Esophagus mucosa (tissue), 1 donor: Measurements from ENCODE around the gene CIZ1. TPM values are rescaled to one million over a fixed set of nuclear protein-coding genes. Genes with fewer than 3 reads are reported as not detected.
A peak's percentile ranks its signal among the peaks of the same experiment; 100 is the strongest.

Source experiments
- ATAC-seq: fragments of 200-7000 bp; cut with Tn5 transposase; one replicate; pipeline ENCODE4 v1.9.1; 2020
- total RNA-seq: library from RNA; stranded (reverse); gene quantifications from one replicate; pipeline ENCODE4 v1.2.4, GENCODE V29; 2023
- donor health status: DM: yes; HTN: yes; CAD: no.

The CIZ1 gene
- total RNA-seq, 1 donor from 2014 or later = 85.2 TPM

DNA sequence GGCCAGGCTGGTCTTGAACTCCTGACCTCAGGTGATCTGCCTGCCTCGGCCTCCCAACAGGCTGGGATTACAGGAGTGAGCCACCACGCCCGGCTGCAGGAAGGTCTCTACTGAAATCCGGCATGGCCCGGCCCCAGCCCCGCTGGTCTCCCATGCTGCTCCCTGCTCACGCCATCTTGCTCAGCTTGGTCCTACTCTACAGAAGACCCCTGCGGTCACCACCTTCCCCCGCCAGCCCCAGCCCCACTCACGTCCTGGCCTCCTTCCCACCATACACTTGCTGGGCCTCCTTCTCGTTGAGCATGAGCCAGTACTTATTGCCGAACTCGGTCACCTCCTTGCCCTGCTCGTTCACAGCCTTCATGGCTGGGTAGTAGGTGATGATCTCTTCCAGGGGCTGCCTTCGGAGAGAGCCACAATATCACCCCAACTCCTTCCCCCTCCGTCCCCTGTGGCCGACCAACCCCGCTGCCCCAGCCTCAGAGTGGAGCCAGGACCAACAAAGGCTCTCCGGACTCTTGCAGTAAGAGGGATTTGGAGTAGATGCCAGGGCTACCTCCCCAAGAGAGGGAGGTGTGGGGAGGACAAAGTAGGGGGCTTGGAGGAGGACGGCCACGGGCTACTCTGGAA, 67.8 kb downstream of the CIZ1 start:
- ATAC-seq = no peak

DNA sequence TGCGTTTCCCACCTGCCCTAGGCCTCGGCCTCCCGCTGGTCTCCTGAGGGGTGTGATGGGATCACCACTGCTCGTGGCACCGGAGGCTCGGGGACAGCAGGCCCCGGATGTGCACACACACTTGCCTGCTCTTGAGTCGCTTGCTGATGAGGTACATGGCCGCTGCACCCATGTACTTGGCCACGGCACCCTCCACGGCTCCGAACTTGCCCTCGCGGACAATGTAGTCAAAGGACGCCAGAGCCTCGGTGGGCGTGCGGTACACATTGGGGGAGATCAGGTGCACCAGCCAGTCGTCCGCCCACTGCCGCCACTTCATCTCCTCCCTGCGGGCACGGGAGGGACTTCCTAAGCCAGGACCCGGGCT, 68.6 kb downstream of the CIZ1 start:
- no peak for ATAC-seq

DNA sequence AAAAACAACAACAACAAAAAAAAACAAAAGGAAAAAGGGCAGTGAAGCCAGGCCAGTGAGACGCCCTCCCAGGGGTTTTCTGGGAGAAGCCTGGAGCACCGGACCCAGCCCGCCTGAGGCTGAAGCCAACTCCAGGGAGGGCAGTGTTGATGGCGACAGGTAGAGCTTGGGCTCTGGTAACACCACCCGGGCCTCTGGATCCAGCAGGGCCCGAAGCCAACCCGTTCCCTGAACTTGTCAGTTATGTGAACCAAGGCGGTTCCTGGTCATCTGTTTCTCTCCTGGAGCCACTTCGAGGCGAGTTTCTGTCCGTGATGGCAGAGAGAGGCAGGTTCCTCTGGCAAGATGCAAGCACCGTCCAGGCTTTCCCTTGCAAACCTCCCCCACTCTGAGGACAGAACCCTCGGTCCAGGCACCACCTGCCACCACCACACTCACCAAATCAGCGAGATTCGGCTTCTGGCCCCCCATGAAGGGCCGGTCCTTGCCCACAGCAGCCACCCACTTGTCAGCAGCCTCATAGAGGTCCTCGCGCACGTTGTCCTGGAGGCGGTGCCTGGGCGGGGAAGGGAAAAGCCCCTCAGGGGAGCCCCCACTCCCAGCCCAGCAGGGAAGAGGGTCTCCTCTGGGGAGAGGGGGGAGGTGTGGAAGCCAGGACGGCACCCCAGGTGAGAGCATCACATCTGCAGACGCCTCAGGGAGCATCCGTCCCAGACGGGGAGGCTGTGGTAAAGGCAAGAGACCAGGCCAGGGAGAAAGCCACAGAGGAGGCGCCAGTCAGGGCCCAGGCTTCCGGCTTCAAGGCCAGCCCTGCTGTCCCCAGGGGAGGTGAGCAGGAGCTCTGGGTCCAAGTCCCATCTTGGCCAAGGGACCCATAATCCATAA, 69.2 kb downstream of the CIZ1 start:
- no peak for ATAC-seq

DNA sequence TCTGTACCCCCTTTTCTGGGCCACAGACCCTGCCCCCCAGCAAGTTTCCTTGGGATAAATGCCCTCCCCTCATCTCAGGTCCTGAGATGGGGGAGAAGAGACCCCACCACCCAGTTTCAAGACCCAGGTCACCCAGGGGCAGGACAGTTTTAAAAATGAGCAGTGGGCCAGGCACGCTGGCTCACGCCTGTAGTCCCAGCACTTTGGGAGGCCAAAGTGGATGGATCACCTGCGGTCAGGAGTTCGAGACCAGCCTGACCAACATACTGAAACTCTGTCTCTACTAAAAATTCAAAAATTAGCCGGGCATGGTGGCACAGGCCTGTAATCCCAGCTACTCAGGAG, 69.9 kb downstream of the CIZ1 start:
- ATAC-seq = no peak

DNA sequence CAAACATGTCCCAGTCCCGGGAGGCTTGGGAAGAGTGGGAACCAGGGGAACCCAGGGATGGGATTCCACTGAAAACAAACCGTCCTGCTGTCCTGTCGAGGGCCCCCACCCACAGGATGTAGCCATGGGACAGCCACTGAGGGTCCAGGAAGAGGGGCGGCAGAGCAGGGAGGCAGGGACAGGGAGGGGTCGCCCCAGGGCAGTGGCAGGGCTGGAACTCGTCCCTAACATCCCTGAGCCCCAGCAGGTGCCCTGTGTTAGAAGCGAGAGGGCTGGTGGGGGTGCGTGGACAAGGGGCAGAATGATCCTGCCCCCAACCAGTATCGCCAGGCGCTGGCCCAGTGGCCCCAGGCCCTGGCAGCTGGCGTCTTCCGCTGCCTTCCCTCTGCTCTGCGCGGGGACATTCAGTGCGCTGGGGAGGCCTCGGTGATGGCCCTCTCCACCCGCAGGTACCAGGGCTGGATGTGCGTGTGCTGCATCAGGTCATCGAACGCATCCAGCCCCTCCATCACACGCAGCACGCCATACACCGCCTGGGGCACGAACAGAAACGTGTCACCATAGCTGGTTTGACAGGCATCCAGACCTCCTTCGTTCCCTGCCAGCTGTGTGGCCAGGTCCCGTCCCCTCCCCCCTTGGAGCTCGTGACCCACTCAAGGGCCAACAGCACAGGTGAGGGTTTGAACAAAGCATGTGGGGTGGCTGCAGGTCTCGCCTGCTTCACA, 70.5 kb downstream of the CIZ1 start:
- ATAC-seq = no peak

DNA sequence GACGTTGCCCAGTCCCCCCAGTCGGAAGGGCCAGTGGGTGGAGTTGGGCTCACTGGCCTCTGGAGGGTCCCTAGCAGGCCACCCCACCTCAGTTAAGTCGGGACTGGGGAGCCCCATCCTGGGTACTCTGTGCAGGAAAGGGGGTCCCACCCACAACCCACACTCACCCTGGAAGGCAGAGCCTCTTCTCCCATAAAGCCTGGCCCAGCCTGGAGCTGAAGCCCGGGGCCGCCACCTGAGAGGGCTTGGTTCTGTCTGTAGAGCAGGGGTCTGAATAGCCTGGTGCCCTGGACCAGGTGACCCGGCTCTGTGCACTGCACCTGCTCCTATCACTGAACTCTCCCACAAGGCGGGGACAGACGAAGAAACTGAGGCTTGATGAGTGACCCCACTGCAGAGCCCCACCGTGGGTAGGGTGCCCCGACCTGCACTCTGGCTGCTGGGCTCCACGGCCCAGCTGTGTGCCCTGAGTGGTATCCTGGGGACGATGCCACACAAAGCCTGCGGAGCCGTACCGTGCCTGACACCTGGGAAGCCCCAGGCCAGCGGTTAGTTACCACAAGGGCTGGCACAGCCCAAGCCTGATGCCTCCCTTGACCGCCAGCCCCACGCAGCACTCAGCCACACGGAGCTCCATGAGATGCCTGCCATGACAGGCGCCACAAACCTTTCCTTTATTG, 71.2 kb downstream of the CIZ1 start:
- ATAC-seq = no peak

DNA sequence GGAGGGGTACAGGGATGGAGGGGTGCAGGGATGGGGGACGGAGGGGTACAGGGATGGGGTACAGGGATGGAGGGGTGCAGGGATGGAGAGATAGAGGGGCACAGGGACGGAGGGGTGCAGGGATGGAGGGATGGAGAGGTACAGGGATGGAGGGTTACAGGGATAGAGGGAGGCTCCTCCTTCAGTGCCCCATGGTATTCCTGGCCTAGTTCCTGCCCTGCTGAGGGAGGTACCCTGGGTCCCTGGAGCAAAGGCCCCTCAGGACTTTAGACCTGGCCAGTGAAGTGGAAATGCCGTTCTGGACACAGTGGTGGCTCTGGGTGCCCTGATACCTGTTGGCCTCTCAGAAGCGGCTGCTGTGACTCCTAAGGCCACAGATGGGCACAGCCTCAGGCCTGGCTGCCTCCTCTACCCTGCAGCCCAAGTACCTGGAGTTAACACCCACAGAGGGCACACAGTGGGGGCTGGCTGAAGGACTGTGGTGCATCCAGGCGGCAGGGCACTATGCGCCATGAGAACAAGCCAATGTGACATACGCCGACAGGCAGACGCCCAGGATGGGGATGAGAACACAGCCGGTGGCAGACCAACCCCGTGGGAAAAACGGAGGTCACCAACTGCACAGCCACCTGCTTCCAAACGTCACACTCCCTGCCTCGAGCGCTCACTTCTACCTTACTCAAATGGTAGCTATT, 72.3 kb downstream of the CIZ1 start:
- no peak for ATAC-seq

DNA sequence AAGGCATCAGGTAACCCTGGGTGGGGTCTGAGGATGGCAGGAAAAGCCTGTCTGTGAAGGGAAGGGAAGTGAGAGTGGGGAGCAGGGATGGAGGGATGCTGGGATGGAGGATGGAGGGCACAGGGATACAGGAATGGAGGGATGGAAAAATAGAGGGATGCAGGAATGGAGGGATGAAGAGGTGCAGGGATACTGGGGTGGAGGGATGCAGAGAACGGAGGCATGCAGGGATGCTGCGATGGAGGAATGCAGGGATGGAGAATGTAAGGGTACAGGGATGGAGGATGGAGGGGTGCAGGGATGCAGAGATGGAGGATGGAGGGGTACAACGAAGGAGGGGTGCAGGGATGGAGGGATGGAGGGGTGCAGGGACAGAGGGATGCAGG, 72.9 kb downstream of the CIZ1 start:
- no peak for ATAC-seq

DNA sequence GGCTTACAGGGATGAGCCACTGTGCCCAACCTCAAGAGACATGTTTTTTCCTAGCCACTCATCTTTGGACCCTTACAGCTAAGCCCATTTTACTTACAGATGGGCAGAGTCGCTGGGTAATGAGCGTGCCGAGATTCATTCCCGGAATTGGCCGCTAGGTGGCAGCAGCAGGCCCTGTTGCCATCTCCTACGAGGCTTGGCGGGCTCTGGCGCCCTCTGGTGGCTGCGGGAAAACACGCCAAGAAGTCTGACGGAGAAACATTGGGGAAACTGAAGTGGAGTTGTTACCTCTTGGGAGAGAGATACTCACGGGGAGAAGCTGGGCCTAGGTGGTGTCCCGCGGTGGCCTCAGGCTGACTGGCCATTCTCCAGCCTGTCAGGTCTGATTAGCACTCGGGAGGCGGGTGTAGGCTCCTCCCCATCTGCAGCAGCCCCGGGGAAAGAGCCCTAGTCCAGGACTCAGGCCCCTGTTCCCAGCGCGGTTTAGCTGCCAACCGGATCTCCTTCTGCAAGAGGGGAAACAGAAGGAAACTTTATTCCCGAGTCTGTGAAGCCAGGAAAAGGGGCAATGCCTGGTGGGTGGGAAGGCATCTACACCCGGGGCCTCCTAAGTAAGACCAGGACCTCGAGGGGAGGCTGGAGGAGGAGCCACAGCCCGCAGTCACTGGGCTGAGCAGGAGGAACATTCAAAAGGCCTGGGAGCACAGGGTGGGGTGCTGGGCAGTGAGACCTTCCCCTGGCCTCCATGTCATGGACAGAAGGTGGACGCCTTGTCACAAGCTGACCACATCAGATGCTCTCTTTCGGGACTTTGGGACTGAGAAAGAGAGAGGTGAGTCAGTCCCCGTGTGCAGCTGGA, 73.5 kb downstream of the CIZ1 start:
- ATAC-seq = peak; percentile 73

DNA sequence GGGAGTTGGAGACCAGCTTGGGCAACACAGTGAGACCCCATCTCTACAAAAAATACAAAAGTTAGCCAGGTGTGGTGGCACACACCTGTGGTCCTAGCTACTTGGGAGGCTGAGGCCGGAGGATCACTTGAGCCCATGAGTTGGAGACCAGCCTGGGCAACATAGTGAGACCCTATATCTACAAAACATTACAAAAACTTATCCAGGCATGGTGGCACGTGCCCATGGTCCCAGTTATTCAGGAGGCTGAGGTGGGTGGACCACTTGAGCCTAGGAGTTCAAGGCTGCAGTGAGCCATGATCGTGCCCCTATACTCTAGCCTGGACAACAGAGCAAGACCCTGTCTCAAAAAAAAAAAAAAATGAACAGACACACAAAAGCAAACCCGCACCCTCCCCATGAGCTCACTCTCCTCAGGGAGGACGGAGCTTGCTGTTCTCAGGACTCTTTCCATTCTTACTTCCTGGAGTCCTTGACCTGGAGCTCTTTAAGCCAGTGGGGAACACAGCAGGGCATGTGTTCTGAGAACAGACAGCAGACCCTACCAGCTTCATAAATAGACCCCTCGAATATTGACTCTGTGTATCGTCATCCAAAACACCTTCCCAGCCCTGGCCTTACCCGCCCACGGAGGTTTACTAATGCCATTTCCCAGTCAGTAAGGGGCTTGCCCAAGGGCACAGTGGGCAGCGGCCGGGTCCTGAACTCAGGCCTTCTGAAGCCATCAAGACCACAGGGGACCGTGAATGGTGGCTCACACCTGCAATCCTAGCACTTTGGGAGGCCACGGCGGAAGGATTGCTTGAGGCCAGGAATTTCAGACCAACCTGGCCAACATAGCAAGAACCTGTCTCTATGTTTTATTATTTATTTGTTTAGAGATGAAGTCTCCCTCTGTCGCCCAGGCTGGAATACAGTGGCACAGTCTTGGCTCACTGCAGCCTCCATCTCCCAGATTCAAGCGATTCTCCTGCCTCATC, 75.0 kb downstream of the CIZ1 start:
- ATAC-seq = no peak

Other genes with a start within 250 kb of the CIZ1 start
- 108 TPM for gene EEIG1, start 210.6 kb downstream of the CIZ1 start, total RNA-seq
- gene NAIF1, start 124.3 kb downstream of the CIZ1 start, total RNA-seq = 7.1 TPM
- 15.2 TPM for gene SLC25A25, start 123.3 kb downstream of the CIZ1 start, total RNA-seq
- gene PTGES2, start 63.8 kb downstream of the CIZ1 start, total RNA-seq = 52.0 TPM
- 525 TPM for gene LCN2, start 42.1 kb downstream of the CIZ1 start, total RNA-seq
- gene BBLN, start 31.3 kb downstream of the CIZ1 start, total RNA-seq = 56.1 TPM
- gene DNM1, start 11.8 kb upstream of the CIZ1 start, total RNA-seq = 2.2 TPM
- 68.3 TPM for gene GOLGA2, start 84.4 kb upstream of the CIZ1 start, total RNA-seq
- 24.8 TPM for gene SWI5, start 84.7 kb upstream of the CIZ1 start, total RNA-seq
- 40.3 TPM for gene TRUB2, start 130.9 kb upstream of the CIZ1 start, total RNA-seq
- gene COQ4, start 131.3 kb upstream of the CIZ1 start, total RNA-seq = 61.7 TPM
- gene SLC27A4, start 149.0 kb upstream of the CIZ1 start, total RNA-seq = 58.8 TPM
- gene URM1, start 179.8 kb upstream of the CIZ1 start, total RNA-seq = 38.5 TPM
- gene CERCAM, start 229.3 kb upstream of the CIZ1 start, total RNA-seq = 5.5 TPM